ENCODE measurements around the gene ANKS1B.
"Not testable (repeated sequence)": the region's sequence is repeated elsewhere in the genome, so short reads cannot be mapped to it uniquely, and the experiment has no call there.

ANKS1B gene

DNA sequence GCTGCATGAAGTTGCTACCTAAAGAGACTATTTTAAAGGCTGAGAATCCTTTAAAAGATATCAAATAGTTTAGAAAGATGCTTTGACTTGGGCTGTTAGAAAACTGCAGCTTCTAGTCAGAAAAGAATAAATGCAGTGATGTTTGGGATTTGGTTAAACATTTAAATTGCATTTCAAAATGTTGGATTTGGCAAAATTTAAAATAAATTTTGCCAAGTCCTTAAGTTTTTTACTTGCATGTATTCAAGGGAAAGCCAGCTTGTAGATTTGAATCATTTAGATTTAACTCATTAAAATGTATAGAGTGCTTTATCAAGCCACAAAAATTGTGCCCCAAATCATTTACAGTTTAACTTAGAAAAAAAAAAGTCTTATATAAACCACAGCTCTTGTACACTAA is 109.7 kb downstream of the ANKS1B start:
- no peak for DNase-seq (ENCODE audit: low read depth, low spot score)

DNA sequence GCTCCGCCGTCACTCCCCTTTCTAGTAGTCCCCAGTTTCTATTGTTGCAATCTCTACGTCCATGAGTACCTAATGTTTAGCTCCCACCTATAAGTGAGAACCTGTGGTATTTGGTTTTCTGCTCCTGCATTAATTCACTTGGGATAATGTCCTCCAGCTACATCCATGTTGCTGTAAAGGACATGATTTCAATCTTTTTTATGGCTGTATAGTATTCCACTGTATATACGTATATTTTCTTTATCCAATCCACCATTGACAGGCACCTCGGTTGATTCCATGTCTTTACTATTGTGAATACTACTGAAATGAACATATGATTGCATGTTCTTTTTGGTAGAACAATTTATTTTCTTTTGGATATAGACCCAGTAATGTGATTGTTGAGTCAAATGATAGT is 114.7 kb downstream of the ANKS1B start:
- no peak for DNase-seq (ENCODE audit: low read depth, low spot score)

DNA sequence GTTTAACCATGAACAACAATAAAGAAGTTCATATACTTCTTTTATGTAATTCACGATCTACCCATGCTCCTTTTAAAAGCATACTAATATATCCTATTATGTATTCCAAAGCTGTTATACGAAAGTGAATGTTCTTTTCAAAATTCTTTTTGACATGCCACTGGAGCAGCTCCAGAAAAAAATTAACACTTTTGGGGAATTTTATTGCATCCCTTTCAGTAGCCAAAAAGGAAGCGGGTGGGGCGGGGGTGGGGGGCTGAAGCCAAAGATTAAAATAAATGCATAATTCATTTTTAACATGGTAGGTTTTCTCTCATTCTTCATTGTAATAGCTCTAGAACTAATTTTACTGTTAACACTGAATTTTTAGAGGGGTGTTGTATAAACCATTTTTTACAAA is 123.0 kb downstream of the ANKS1B start:
- no peak for DNase-seq (ENCODE audit: low read depth, low spot score)

DNA sequence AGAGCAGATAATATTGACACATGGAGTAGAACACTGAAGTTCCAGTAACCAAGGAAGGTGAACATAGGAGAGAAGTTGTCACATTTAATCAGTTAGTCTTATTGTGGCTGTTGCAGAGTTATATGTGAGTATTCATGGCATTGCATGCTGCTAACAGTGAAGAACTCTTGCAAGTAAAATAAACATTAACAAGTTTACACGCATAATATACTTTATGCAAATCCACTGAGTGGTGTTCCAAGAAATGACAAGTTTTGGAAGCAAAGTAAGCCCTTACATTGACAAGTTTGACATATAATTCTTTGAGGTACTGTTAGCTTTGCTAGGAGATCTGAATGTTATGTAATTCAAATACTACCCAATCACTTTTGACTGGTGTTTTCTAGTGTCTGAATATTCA is 125.6 kb downstream of the ANKS1B start:
- no peak for DNase-seq (ENCODE audit: low read depth, low spot score)

DNA sequence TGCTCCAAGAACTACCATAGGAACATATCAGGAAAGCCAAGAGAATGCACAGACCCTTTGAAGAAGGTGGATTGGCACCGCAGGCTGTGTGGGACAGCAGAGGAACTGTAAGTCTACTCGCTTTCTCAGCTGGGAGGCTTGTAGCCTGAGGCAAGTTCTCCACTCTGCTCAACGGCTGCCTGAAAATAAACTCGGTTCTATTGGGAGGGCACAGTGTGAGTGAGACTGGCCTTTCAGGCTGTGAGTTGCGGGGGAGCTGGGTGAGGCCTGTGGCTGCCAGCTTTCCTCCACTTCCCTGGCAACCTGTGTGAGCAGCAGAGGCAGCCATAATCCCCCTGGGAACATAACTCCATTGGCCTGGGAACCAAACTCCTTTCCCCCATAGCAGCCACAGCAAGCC is 132.1 kb downstream of the ANKS1B start:
- no peak for DNase-seq (ENCODE audit: low read depth, low spot score)

DNA sequence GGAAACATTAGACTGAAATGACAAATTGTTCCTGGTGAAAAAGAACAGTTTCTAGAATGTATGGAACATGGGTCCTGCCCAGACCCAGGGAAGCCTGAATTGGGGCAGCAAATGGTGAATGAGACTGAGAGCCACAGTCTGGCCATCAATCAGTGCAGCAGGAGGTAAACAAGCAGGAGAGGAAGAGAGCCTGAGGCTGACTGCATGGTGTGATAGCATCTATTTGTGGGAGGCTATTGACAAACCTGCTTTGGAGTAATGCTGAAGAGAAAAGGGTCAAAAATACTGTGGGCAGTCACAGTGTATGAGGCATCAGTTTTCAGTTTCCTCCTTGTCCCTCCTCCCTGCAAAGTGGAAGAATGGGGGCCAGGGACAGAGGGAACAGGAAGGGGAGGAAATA is 136.8 kb downstream of the ANKS1B start:
- DNase-seq (ENCODE audit: low read depth, low spot score) = no peak

DNA sequence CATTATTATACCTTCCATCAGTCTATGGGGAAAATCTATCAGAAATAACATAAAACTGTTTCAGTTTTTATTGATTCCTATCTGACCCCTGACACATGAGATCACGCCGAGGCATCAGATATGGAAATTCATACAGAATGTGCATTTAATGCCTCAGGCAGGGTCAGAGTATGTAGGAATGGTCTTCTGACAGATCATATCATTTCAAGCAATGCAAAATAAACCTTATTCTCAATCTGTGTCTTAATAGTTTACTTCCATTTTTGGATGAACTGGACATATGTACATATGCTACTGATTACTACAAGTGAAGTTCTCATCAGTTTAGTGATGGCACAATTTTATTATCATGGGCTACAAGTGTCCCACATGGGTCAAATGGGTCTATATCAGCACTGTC is 150.0 kb downstream of the ANKS1B start:
- DNase-seq (ENCODE audit: low read depth, low spot score) = no peak

DNA sequence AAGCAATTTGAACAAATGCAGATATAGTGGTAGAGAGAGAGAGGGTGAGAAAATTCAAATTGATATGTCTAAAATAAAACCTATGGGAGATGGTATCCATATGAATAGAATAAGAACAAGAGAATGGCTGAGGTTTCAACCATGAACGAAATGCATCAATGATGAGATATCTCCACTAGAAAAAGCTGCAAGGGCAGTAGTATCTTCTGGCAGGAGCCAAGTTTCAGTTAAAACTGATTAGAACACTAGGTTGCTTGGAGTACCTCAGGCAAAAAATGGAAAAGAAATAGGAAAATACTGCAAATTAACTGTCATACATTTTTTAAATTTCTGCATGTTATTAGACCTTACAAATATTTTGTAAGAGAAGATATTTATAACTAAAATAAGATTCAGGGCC is 151.3 kb downstream of the ANKS1B start:
- no peak for DNase-seq (ENCODE audit: low read depth, low spot score)

DNA sequence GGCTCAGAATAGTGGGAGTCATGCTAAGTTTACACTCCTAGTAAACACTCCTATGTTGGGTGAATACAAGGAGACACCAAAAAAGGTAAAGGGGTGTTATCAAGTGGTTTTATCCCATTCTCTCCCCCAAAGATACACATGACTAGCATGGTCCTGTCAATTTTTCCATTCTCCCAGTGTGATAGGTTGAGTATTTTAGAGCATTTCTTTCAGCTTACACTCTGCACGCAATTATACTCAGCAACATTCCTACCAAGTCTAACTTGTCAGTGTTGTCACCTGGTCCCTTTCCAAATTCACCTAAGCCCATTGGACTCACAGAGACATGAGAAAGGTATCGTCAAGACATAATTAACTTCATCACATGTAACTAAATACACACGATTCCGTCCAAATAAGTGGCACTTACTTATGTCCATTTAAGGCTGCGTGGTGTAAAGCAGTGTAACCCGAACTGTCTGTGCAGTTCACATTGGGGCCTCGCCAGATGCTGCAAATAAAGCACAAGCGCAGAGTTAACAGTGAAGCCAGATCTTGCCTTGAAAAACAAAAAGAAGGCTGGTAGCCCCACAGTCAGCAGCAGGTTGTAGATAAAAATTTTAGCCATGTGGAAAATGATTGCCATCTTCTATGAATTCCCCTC is 159.7 kb downstream of the ANKS1B start:
- peak; percentile 5 for DNase-seq (ENCODE audit: low read depth, low spot score)

DNA sequence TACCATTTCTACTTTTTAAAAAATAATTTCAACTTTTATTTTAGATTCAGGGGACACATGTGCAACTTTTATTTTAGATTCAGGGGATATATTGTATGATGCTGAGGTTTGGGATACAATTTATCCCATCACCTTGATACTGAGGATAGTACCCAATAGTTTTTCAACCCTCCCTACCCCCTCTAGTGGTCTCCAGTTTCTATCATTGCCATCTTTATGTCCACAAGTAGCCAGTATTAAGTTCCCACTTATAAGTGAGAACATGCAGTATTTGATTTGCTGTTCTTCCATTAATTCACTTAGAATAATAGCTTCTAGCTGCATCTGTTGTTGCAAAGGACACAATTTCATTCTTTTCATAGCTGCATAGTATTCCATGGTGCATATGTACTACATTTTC is 162.5 kb downstream of the ANKS1B start:
- DNase-seq (ENCODE audit: low read depth, low spot score) = no peak

DNA sequence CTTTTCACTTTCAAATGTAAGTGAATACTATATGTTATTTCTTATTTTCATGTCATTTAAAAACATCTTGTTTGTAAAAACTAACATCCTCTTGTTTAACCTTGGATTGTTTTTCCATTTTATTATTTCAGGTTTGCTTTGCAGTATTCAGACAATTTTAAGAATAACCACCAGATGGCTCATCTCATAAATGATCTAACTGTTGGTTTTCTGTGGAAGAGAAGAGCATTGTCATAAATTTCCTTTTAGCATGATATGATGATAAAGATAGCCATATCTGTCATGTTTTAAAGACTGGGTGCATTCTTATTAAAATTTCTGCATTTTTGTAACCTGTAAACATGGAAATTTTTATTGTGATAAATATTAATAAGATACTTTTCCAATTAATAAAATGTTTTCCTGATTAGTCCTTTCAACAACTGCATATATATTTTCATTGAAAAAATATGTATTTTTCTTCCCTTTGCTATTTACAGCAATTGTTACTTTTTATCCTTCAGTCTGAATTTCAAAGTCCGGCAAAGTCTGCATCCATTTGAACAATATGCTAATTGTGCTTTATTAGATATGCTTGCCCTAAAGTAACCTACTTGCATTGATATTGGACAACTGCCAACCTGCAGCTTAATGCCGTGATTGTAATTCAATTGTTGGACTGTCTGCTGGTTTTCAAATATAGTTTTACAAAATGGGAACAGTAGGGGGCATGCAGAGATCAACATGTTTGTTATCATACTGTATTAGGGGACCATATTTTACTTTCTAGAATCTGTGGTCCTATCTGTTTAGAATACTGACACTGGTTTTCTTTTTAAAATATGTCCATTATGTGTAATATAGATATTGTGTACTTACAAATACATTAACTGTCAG is 173.8 kb downstream of the ANKS1B start:
- peak; percentile 45 for DNase-seq (ENCODE audit: low read depth, low spot score)

DNA sequence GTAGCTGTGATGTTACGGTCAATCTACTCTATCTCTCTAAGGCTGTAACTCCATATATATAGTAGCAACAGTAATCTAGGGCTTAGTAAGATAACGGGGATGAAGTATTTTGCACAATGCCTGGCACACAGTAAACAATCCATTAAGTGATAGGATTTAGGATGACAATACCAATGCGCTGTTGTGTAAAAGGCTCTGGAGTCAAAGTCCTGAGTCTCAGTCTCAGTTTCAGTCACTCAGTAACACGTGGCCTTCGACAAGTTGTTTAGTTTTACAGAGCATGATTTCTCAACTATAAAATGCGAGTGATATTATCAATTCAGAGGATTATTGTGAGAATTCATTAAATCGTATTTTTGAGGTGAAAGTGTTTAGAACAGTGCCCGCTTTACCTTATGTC is 174.8 kb downstream of the ANKS1B start:
- no peak for DNase-seq (ENCODE audit: low read depth, low spot score)

DNA sequence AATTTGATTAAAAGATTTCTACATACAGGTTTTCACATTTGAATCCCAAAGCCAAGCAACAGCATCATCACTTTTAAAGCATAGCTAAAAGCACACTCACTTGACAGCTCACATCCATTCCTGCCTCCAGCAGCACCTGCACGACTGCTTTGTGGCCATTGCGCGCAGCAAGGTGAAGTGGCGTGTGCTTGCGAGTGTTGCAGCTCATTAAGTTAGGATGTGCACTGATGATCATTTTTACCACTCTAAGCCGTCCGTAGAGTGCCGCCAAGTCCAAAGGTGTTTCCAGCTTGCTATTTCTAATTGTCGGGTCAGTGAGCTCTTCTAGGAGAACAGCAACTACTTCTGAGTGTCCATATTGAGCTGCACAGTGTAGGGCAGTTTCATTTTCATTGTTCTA is 178.4 kb downstream of the ANKS1B start:
- no peak for DNase-seq (ENCODE audit: low read depth, low spot score)

DNA sequence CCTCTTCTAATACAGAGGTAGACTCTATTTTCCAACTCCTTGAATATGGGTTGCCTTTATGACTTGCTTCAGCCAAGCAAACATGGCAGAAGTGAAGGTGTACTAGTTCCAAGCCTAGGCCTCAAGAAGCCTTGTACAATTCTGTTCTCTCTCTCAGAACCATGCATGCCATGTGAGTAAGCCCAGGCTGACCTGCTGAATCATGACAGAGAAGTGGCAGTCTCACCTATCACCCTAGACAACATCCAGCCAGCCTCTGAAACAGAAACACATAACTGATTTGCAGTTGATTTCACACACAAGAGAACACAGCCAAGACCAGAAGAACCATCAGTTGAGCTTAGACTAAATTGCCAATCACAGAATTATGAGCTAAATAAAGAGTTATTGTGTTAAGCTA is 180.0 kb downstream of the ANKS1B start:
- DNase-seq (ENCODE audit: low read depth, low spot score) = no peak

DNA sequence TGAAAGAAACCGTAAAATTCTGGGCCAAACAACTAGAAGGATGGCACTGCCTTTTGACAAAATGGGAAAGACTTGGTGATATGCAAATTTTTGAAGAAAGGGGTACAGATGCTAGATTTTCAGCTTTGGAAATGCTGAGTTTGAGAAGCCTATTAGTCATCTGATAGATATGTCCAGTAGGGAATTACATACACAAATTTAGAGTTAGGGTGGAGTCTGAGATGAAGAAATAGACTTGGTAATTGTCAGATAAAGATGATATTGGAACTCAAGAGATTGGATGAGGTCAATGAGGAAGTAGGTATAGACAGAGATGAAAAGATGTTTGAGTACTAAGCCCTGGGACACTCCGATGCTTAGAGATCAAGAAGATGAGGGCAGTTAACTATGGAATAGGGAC is 184.1 kb downstream of the ANKS1B start:
- no peak for DNase-seq (ENCODE audit: low read depth, low spot score)

DNA sequence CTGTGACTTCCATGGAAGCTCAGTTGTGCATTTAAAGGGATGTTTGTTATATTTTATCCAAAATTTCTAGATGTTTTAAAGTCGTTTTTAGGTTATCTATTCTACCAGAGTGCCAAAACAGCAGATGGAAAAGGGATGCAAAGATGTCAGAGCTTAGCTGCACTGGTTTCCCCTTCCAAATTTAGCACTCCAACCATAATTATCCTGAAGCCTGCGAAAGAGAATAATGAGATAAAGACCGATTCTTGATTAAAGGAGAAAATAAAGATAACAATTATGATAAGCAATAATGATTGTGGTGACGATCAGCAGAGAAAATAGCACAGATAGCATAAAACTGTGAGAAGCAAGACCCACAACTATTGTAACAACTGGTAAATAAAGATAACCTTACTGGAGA is 186.8 kb downstream of the ANKS1B start:
- not testable (repeated sequence) for DNase-seq (ENCODE audit: low read depth, low spot score)

DNA sequence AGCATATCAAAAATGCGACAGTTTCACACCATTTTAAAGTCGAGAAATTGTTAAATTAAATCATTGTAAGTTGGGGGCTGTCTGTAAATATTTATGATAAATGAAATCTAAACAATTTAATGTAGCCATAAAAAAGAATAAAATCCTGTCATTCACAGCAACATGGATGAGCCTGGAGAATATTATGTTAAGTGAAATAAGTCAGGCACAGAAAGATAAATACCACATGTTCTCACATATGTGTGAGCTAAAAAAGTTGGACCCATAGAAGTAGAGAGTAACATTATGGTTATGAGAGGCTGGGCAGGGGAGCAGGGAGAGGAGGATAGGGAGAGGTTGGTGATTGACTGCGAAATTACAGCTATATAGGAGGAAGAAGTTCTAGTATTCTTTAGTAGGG is 201.3 kb downstream of the ANKS1B start:
- DNase-seq (ENCODE audit: low read depth, low spot score) = no peak

DNA sequence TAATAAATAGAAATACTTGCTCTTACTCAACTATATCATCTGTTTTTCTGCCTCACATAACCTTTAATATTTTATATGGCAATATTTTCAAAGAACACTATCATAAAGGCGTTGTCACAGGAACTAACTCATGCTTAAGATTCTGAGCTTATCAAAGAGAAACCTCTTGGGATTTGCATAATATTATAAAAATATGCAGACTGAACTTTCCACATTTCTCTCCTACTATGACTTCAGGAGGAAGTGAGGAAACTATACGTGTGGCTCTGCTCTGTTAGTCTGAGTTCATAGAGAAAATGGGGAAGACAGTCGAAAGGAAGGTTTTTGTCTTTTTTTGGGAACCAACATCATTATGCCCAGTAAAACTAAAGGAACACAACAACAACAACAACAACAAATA is 212.5 kb downstream of the ANKS1B start:
- no peak for DNase-seq (ENCODE audit: low read depth, low spot score)

DNA sequence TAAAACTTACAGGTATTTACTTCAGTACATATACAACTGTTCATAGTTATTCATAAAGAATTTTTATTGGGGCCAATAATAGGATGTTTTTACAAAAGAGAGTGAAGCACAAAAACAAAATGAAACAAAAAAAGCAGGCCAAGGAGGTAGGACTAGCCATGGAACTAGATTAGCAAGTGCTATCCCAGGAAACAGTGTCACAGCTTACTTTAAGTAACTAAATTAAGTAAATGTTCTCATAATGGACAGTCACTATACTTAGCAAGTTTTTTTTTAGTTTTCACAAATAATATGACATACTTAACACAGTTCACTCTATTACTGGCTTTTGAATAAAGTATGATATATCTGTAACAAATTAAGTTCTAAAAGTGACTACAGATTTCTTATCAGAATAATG is 213.1 kb downstream of the ANKS1B start:
- no peak for DNase-seq (ENCODE audit: low read depth, low spot score)

DNA sequence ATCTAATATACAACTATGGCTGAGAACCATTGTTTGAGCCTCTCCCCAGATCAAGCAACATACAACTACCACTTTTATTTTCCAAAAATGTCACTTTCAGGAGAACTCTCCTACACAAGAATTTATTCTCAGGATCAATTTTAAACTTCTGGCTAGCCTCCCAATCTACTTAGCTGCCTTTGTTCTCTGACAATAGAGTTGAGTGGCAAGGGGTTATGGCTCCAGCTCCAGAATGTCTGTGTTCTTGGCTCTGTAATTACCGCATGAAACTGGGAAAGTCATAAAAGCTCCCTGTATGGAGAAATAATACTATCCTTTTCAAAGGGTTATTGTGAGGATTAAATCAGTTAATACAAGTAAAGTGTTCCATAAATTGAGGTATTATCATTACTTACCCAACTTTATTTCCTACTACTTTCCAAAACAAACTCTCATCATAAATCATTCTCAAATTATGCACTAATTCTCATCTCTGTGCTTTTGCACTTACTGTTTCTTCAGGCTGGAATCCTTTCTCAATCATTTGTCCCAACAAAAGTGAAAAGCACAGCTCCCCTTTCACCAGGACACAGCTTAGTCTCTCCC is 215.2 kb downstream of the ANKS1B start:
- DNase-seq (ENCODE audit: low read depth, low spot score) = peak; percentile 42

DNA sequence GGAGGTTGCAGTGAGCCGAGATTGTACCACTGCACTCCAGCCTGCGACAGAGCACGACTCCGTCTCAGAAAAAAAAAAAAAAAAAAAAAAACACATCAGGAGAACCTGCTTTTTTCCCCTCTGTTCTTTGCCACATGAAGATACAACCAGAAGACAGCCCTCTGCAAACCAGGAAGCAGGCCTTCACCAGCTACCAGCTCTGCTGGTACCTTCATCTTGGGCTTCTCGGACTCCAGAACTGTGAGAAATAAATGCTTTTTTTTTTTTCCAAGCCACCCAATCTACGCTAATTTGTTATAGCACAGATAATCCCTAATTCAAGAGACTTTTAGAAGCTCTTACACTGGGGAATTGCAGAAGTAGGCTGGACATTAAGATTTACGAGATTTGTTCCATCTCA is 216.0 kb downstream of the ANKS1B start:
- DNase-seq (ENCODE audit: low read depth, low spot score) = no peak

DNA sequence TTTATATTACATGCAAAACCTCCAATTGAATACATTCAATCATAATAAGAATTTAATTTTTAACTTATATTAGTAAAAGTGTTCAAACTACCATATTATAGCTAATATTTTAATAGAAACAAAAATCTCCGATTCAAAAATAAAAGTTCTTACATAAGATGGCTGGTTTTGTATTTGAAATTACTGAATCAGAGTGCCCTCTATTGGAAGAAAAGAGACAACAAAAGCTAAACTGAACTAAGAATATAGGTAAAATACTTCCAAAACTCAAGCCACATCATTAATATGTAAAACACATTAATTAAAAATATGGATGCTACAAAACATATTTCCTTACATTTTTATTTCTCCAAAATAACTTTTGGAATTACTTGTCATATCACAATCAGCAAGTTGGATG is 216.9 kb downstream of the ANKS1B start:
- DNase-seq (ENCODE audit: low read depth, low spot score) = peak; percentile 28

DNA sequence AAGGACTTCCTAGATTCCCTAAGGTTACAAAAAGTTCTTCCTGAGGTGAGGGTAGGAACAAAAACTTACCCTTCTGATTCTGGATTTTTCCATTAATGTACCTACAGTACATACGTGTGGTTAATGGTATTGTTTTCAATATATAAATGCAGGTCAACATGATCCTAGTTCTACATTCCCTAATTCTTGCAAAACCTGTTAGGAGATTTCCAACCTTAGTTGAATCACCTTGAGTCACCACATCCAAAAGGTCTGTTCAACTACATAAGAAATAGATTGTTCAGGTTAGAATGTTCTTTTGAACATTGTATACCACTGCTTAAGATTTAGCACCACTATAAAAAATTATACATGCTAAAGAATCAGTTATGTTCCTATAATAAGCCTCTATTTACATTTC is 218.3 kb downstream of the ANKS1B start:
- no peak for DNase-seq (ENCODE audit: low read depth, low spot score)
